HG02759 (cell line): ENCODE measurements around the gene FNBP1.

ENCODE experiments used
- ATAC-seq: cut with Tn5 transposase; IDR thresholded peaks from one replicate; pipeline ENCODE4 v1.9.1; 2021; ENCODE audit warnings: mild to moderate bottlenecking, moderate library complexity; ENCODE audit not compliant: unreplicated experiment

The FNBP1 gene

GRCh38 chr9:129863059-129863690, 179.8 kb downstream of the FNBP1 start:
- ATAC-seq: no peak

- ATAC-seq: no peak
These were observed 181.6 kb downstream of the FNBP1 start for GRCh38 chr9:129861447-129861827.

GRCh38 chr9:129860653-129861446, 182.1 kb downstream of the FNBP1 start:
- no peak for ATAC-seq

- no peak for ATAC-seq
These were observed 184.6 kb downstream of the FNBP1 start for GRCh38 chr9:129858167-129858962.

- no peak for ATAC-seq
These were observed 185.8 kb downstream of the FNBP1 start for GRCh38 chr9:129857207-129857606.

- no peak for ATAC-seq
These were observed 188.3 kb downstream of the FNBP1 start for GRCh38 chr9:129854588-129855110.

GRCh38 chr9:129853614-129854013, 189.4 kb downstream of the FNBP1 start:
- ATAC-seq: no peak

- no peak for ATAC-seq
These were observed 190.4 kb downstream of the FNBP1 start for GRCh38 chr9:129852579-129852978.

- ATAC-seq: no peak
These were observed 191.2 kb downstream of the FNBP1 start for GRCh38 chr9:129851821-129852220.

GRCh38 chr9:129850821-129851550, 192.0 kb downstream of the FNBP1 start:
- ATAC-seq: no peak

- ATAC-seq: no peak
These were observed 193.1 kb downstream of the FNBP1 start for GRCh38 chr9:129849901-129850300.

- ATAC-seq: no peak
These were observed 194.1 kb downstream of the FNBP1 start for GRCh38 chr9:129848712-129849441.

GRCh38 chr9:129845373-129845772, 197.6 kb downstream of the FNBP1 start:
- ATAC-seq: no peak

GRCh38 chr9:129841071-129841470, 201.9 kb downstream of the FNBP1 start:
- no peak for ATAC-seq

GRCh38 chr9:129840034-129840433, 203.0 kb downstream of the FNBP1 start:
- no peak for ATAC-seq

GRCh38 chr9:129839324-129840023, 203.5 kb downstream of the FNBP1 start:
- no peak for ATAC-seq

GRCh38 chr9:129838707-129839259, 204.2 kb downstream of the FNBP1 start:
- no peak for ATAC-seq
